ENCODE data around the gene PPIE. TPM values are rescaled to one million over a fixed set of nuclear protein-coding genes. Genes with fewer than 3 reads are reported as not detected.

PPIE gene
- total and polyA plus RNA-seq, 2 of the 8 experiments (the other 6 are each of a cell fraction or from before 2014, with no cell fraction given) = 38.9 to 56.1 TPM

DNA sequence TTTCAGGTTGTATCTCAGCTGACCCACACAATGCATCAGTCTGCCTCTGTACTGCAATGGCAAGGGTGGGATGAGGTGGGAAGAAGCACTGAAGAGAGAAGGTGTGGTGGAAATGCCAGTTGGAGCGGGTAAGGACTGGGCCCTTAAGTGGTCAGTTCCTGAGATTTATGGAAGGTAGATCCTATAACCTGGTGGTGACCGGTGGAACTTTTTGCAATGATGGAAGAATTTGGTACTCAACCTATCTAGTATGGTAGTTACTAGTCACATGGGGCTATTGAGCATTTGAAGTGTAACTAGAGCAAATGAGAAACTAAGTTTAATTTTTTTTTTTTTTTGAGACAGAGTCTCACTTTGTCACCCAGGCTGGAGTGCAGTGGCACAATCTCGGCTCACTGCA, 39.3 kb upstream of the PPIE start:
- TF ChIP-seq TAF1 (IDR thresholded peaks at IDR 0.05; ENCODE audit: low read depth, low read length) = no peak
- TF ChIP-seq, protein P1, sequence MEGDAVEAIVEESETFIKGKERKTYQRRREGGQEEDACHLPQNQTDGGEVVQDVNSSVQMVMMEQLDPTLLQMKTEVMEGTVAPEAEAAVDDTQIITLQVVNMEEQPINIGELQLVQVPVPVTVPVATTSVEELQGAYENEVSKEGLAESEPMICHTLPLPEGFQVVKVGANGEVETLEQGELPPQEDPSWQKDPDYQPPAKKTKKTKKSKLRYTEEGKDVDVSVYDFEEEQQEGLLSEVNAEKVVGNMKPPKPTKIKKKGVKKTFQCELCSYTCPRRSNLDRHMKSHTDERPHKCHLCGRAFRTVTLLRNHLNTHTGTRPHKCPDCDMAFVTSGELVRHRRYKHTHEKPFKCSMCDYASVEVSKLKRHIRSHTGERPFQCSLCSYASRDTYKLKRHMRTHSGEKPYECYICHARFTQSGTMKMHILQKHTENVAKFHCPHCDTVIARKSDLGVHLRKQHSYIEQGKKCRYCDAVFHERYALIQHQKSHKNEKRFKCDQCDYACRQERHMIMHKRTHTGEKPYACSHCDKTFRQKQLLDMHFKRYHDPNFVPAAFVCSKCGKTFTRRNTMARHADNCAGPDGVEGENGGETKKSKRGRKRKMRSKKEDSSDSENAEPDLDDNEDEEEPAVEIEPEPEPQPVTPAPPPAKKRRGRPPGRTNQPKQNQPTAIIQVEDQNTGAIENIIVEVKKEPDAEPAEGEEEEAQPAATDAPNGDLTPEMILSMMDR (IDR thresholded peaks at IDR 0.05; ENCODE audit: control extremely low read depth in 1 of 3, insufficient read depth in 1 of 3, low read depth in 1 of 3, low read length in 3 of 3) = peak in 1 of 3 experiments; percentile 12; a peak in 1 of 4 replicates
- H3K4me1 ChIP-seq (replicated peaks in 1 of 4; ENCODE audit: control insufficient read depth in 3 of 4, insufficient read depth in 4 of 4, low read length in 3 of 4) = peaks cover 0 to 22% (median 9%) of the 10 kb centered on the region in 4 experiments; a peak in 5 of 7 replicates
- no peak overlapping the region for H3K4me3 ChIP-seq (ENCODE audit: extremely low read depth in 1 of 4, insufficient read depth in 2 of 4, low read depth in 3 of 4, low read length in 4 of 4)
- H3K18ac ChIP-seq (ENCODE audit: extremely low read depth, low read length) = no peak overlapping the region
- ChIA-PET POLR2A (ENCODE audit: partially characterized antibody) (interaction anchor here (0.7 to 4.0 kb wide), 3 partner anchors 9 to 90 kb away, joined by 3 to 32 read pairs (median 16); partner anchors contain the start of gene HPCAL4), CTCF (ENCODE audit: partially characterized antibody) (interaction anchor here (0.7 to 4.9 kb wide), 7 partner anchors 13 to 525 kb away, joined by 3 to 57 read pairs (median 4); partner anchors contain the start of gene NT5C1A)
- H4K5ac ChIP-seq (ENCODE audit: insufficient read length, low read depth, low read length) = no peak overlapping the region
- H2BK15ac ChIP-seq (ENCODE audit: low read length) = no peak overlapping the region
- no peaks in the 10 kb centered on the region for H3K9me3 ChIP-seq (ENCODE audit: insufficient read depth in 2 of 2, low read depth in 1 of 2, low read length in 1 of 2)
- no peaks in the 10 kb centered on the region; the same call in 1 of the 2 replicates for H3K23me2 ChIP-seq (ENCODE audit: low read depth, low read length)
- H2BK20ac ChIP-seq (ENCODE audit: low read length) = no peak overlapping the region
- no peak overlapping the region for H3K27ac ChIP-seq (ENCODE audit: low read depth, low read length)
- no peak overlapping the region for H4K91ac ChIP-seq (replicated peaks; ENCODE audit: insufficient read length, low read length)
- H3K9ac ChIP-seq (replicated peaks in 1 of 4; ENCODE audit: extremely low read depth in 1 of 4, low read depth in 3 of 4, low read length in 3 of 4) = no peak overlapping the region
- H3K4me2 ChIP-seq (ENCODE audit: insufficient read depth in 1 of 2, low read depth in 2 of 2, low read length in 2 of 2) = no peak overlapping the region
- H3K14ac ChIP-seq (ENCODE audit: insufficient read length) = no peak overlapping the region
- no peaks in the 10 kb centered on the region for H3K79me2 ChIP-seq (ENCODE audit: control insufficient read depth in 1 of 2, insufficient read depth in 2 of 2, low read length in 2 of 2)
- FAIRE-seq (no peak), DNase-seq (ENCODE audit: low read depth in 1 of 2, low spot score in 2 of 2) (no peak)
- H4K20me1 ChIP-seq (replicated peaks in 1 of 2; ENCODE audit: control insufficient read depth in 1 of 2, insufficient read depth in 2 of 2, low read length in 2 of 2) = peaks cover 0 to 2% of the 10 kb centered on the region in 2 experiments
- H2AFZ ChIP-seq (ENCODE audit: low read length) = no peak overlapping the region
- H3K56ac ChIP-seq (replicated peaks; ENCODE audit: insufficient read length, low read depth, low read length) = no peak overlapping the region
- no peak overlapping the region for H4K8ac ChIP-seq (ENCODE audit: extremely low read depth, insufficient read depth, low read length)
- WGBS, 2 experiments (ENCODE audit: extremely low coverage in 1 of 2, insufficient coverage in 1 of 2, insufficient read length in 1 of 2, insufficient replicate concordance in 2 of 2, low coverage in 1 of 2, low lambda C conversion rate in 2 of 2, missing lambda C conversion rate in 1 of 2) = 90% methylated on average over 3 of the region's 3 CpGs; no CpG with 5 or more reads in 1 of the 2 experiments
- no peaks in the 10 kb centered on the region for H3K79me1 ChIP-seq (ENCODE audit: low read depth, low read length)
- no peak overlapping the region for H3K4ac ChIP-seq (replicated peaks; ENCODE audit: insufficient read length, low read depth, low read length)
- no peak overlapping the region for H2BK120ac ChIP-seq (replicated peaks; ENCODE audit: low read depth, low read length)
- H3K27me3 ChIP-seq (replicated peaks in 1 of 4; ENCODE audit: control insufficient read depth in 3 of 4, extremely low read depth in 1 of 4, insufficient read depth in 3 of 4, low read length in 3 of 4) = peaks cover 38 to 94% (median 65%) of the 10 kb centered on the region in 4 experiments
- no peak overlapping the region for H2AK5ac ChIP-seq (ENCODE audit: low read depth, low read length)
- H3K23ac ChIP-seq (ENCODE audit: insufficient read length) = no peak overlapping the region
- H3K36me3 ChIP-seq (ENCODE audit: control insufficient read depth in 2 of 4, insufficient read depth in 4 of 4, low read length in 3 of 4) = no peaks in the 10 kb centered on the region
- no peak overlapping the region for H2BK5ac ChIP-seq (ENCODE audit: low read depth, low read length)
- H2BK12ac ChIP-seq (ENCODE audit: low read depth, low read length) = no peak overlapping the region
